HG03378 (cell line): ENCODE data around the gene SSNA1.

Experiments used
- ATAC-seq: cut with Tn5 transposase; IDR thresholded peaks from one replicate; pipeline ENCODE4 v1.9.1; 2021; ENCODE audit warnings: mild to moderate bottlenecking, moderate library complexity; ENCODE audit not compliant: unreplicated experiment

Gene SSNA1

DNA sequence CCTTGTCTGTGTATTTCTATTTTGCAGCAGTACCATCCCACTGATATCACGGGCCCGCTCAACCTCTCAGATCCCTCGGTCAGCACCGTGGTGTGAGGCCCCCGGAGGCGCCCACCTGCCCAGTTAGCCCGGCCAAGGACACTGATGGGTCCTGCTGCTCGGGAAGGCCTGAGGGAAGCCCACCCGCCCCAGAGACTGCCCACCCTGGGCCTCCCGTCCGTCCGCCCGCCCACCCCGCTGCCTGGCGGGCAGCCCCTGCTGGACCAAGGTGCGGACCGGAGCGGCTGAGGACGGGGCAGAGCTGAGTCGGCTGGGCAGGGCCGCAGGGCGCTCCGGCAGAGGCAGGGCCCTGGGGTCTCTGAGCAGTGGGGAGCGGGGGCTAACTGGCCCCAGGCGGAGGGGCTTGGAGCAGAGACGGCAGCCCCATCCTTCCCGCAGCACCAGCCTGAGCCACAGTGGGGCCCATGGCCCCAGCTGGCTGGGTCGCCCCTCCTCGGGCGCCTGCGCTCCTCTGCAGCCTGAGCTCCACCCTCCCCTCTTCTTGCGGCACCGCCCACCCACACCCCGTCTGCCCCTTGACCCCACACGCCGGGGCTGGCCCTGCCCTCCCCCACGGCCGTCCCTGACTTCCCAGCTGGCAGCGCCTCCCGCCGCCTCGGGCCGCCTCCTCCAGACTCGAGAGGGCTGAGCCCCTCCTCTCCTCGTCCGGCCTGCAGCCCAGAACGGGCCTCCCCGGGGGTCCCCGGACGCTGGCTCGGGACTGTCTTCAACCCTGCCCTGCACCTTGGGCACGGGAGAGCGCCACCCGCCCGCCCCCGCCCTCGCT, 20.5 kb upstream of the SSNA1 start:
- ATAC-seq, result no peak

DNA sequence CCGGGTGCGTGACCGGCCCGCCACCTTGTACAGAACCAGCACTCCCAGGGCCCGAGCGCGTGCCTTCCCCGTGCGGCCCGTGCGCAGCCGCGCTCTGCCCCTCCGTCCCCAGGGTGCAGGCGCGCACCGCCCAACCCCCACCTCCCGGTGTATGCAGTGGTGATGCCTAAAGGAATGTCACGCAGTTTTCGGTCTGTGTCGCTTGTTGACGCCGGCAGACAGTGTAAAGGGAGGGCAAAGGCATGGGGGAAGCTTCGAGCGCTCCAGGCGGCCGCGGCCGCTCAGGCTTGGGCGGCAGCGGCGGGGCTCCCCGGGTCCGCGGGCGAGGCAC, 19.9 kb upstream of the SSNA1 start:
- no peak for ATAC-seq

DNA sequence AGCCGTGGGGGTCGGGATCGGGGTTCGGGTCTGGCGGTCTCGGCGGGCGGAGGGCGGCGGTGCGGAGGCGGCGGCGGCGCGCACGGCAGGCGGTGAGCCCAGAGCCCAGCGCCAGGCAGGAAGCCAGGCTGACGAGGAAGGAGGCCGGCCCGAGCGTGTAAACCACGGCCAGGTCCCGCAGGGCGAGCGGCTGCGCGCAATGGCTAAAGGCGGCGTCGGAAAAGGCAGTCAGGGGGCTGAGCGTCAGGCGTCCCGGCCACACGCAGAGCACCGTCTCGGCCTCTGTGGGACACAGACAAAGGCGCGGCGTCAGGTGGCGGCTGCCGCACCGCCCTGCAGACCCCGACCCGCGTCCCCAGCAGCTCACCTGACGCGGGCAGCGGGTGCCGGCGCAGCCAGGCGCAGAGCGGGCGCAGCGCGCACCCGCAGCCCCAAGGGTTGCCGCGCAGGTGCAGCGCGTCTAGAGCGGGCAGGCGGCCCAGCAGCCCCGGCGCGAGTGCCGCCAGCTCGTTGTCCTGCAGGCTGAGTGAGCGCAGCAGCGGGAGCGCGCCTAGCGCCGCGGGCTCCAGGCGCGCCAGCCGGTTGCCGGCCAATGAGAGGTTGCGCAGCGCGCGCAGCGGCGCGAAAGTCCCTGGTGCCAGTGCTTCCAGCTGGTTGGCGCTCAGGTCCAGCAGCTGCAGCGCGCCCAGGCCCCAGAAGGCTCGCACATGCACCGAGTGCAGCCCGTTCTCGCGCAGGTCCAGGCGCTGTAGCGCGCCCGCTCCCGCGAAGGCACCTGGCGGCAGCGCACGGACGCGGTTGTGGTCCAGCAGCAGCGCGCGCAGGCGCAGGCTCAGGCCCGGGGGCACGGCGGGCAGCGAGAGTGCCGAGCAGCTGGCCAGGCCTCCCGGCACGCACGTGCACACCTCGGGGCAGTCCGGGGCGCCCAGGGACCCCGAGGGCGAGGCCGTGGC, 19.3 kb upstream of the SSNA1 start:
- no peak for ATAC-seq

- no peak for ATAC-seq
These were observed 18.5 kb upstream of the SSNA1 start, which contains the start of gene LRRC26 for GRCh38 chr9:137169896-137170358. Gene LRRC26 (minus strand): TSS chr9:137170051. CDS start chr9:137169943, 108 bp downstream.

DNA sequence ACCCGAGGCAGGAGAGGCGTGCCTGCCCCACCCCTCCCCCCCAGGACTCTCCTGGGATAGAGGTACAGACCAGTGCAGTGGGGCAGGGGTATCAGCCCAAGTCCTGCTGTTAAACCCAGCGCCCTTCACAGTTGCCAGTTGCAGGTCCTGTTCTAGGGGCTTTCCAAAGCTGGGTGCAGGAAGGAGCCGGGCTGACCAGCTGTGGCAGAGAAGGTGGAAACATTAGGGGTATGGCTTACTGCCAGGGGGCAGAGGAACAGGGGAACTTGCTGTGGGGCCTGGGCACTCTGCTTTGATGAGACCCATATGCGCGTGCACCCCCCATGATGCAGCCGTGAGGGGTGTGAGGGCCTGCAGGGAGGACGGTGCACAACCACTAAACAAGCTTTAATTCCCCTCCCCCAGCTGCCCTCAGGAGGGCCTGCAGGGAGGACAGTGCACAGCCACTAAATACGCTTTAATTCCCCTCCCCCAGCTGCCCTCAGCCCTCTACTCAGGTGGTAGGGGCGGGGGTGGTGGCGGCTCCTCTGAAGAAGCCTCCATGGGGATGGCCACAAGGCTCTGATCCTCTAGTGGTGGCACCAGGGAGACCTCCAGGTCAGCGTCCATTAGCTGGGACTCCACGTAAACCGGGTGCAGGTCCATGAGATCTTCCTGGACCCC, 17.9 kb upstream of the SSNA1 start:
- no peak for ATAC-seq

DNA sequence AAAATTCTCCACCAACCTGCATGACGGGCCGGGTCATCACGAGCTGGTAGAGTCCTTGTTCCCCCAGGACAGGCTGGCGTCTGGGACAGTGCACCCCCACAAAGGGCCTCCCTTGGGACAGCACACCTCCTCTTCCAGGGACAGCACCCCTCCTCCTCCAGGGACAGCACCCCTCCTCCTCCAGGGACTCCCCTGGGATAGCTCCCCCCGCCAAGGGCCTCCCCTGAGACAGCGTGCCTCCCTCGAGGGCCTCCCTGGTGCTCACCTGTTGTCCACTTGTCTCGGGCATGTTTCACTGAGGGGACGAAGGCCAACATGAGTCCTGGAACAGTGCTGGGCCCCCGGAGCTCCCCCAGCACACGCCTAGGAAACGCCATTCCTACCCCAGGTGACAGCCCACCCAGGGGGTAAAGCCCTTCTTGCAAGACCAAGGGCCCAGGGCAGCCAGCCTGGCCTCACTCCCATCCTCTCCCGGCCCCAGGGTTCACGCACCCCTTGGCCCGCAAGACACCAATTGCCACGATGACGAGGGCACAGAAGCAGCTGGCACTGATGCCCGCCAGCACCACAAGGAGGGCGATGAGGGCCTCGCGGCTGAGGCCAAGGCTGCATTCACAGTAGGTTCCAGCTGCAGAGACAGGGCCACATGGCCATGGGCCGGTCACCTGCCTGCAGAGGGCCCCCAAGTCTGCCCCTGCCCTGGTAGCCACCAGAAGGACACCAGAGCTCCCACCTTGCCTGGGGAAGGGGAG, 17.2 kb upstream of the SSNA1 start:
- no peak for ATAC-seq

- no peak for ATAC-seq
These were observed 15.3 kb upstream of the SSNA1 start for GRCh38 chr9:137172901-137173795.

GRCh38 chr9:137173796-137174664, 14.4 kb upstream of the SSNA1 start:
- ATAC-seq, result no peak

DNA sequence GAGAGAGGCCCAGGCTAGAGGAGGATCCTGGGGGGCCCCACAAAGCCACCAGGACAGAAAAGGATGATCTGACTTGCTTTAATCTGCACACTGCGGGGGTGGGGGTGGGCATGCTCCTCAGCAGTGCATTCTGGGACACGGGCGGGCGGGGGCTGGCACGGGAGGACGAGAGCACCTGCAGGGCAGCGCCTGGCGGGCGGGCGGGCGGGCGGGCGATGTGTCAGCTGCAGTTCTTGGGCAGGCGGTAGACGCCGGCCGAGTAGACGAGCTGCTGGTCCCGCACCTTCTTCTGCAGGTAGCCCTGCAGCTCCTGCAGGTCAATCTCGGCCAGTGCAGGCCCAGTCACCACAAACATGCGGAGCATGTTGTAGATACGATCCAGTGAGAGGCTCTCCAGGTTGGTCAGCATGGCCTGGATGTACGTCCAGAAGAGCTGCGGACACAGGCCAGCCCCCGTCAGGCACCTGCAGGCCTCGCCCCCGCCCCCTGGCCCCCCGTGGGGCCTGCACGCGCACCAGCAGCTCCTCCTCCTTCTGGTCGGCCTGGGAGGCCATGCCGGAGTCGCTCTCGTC, 13.7 kb upstream of the SSNA1 start:
- no peak for ATAC-seq

DNA sequence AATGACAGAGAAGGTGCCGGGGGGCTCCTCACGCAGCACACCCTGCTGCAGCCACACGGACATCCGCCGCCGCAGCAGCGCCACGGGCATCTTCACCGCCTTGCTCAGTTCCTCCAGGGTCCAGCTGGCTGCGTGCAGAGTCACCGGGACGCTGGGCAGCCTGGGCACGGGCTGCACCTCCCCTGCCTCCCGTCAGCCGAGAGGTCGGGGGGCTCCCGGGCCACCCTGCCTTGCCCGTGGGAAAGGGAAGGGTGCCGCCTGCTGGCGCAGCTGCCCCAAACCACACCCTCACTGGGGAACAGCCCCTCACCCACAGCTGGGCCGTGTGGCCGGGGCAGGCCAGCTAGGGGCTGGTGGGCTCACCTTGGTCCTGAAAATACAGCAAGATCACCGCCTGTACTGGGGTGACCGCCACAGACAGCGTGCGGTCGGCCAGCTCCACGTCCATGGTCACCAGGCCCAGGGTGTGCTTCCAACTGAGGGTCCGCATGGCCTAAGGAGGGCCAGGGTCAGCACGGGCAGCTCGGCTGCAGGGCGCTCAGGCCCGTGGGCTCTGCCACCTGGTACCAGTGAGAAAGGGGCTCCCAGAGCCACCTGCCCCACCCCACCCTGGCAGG, 13.0 kb upstream of the SSNA1 start:
- ATAC-seq, result no peak

- ATAC-seq, result no peak
These were observed 11.9 kb upstream of the SSNA1 start for GRCh38 chr9:137176302-137177182.

DNA sequence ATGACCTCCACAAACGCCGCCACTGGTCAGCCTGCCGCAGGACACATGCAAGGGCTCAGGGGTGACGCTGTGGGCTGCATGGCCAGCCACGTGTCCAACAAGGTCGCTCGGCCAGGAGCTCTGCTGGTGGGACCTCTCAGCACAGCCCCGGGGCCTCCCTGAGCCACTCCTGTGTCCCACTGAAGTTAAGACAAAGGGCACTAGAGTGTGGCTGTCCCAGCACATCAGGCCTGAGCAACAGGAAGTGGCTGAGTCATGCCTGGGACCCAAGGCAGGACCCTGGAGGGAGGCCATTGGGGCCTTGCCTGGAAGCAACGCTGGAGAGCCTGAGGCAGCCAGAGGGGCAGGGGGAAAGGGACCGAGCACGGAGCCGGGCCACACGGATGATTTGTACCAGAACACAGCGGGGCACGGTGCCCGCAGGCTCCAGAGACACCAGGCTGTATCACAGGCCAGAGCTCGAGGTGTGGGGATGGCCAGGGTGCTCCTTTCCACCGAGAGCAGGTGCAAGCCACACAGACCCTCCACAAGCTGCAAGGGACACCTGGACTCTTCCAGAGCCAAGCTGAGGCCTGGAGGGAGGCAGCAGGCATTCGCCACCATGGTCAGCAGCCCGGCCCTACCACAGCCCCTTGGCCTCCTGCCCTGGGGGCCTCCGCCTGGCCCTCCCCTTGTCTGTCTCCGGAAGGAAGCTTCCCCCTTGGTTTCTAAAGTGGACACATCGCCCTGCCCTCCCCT, 10.1 kb upstream of the SSNA1 start:
- no peak for ATAC-seq

DNA sequence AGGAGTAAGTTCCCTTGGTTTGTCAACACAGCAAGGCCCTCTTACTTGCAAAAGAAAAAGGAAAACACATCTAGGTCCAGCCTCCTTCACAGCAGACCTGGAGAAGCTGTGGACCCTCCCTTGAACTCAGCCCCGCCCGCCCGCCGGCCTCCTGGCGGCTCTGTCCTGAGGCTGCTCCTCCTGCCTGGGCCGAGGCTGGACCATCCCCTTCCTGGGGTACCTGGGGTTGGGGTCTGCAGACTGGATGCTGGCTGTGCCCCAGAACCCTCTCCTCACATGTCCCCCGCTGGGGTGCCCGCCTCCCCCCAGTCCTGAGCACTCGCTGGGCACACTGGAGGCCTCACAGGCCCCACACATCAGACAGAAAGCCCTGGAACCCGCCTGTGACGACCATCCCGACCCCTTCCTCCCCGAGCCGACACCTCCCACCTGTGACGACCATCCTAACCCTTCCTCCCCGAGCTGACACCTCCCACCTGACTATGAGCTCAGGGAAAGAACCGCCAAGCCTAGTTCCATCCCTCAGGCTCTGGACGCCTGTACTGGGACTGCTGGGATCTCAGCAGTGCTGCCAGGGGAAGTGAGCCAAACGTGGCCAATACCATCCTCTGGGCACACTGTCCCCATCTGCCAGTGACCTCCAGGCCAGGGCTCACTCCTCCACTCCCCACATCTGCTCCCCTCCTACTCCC, 9.4 kb upstream of the SSNA1 start:
- no peak for ATAC-seq

DNA sequence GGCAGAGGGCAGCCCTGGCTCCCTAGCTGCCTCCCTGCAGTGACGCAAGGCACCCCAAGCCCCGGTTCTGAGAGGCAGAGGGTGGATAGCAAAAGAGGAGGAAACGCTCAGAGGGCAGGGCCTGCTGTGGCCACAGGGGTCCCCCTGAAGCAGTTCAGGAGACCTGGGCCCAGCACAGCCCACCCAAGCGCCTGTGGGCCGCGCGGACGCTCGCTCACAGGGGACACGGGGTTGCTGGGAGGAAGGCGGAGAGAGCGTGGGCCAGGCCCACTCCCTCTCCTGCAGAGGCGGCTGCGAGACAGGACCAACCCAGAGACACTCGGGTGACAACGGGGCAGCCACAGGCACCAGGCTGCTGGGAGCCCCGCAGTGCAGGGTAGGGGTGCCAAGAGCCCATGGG, 8.7 kb upstream of the SSNA1 start:
- ATAC-seq, result no peak

GRCh38 chr9:137180491-137180890, 8.0 kb upstream of the SSNA1 start:
- no peak for ATAC-seq

- ATAC-seq, result no peak
These were observed 6.8 kb upstream of the SSNA1 start for GRCh38 chr9:137181680-137182079.
